ENCODE results near the gene DUSP22. TPM values are rescaled to one million over a fixed set of nuclear protein-coding genes. Genes with fewer than 3 reads are reported as not detected.

Gene DUSP22
- total RNA-seq, 1 experiment from 2014 or later: 19.2 TPM

GRCh38 chr6:284486-284885 is 7.8 kb upstream of the DUSP22 start:
- Histone ChIP-seq H3K4me3 (replicated peaks in 1 of 2; ENCODE audit: low read depth in 1 of 2, low read length in 2 of 2) (no peak overlapping the region), H2AFZ (ENCODE audit: low read depth, low read length, poor library complexity, severe bottlenecking) (no peak overlapping the region), H3K9me2 (ENCODE audit: insufficient read depth) (no peaks in the 10 kb centered on the region), H3K4me1 (ENCODE audit: control insufficient read depth in 1 of 2, insufficient read depth in 2 of 2, low read length in 2 of 2) (no peaks in the 10 kb centered on the region), H4K20me1 (ENCODE audit: insufficient read depth) (no peaks in the 10 kb centered on the region), H3K9ac (ENCODE audit: low read length) (no peak overlapping the region), H3K36me3 (ENCODE audit: control insufficient read depth in 1 of 2, insufficient read depth in 2 of 2, low read length in 2 of 2) (no peaks in the 10 kb centered on the region), H3K27ac (ENCODE audit: low read depth, low read length) (no peak overlapping the region), H3K79me2 (ENCODE audit: insufficient read depth, low read length) (no peaks in the 10 kb centered on the region), H3K9me3 (ENCODE audit: control insufficient read depth in 1 of 2, insufficient read depth in 1 of 2, low read depth in 1 of 2, low read length in 2 of 2) (0 out of 4 replicates have a peak, but pooled peaks cover 0 to 4% of the 10 kb centered on the region in 2 experiments), H3K4me2 (ENCODE audit: low read length) (no peak overlapping the region), H3K27me3 (ENCODE audit: insufficient read depth, low read length) (peaks cover 26% of the 10 kb centered on the region; the same call in 1 of the 2 replicates)
- ChIA-PET CTCF (no interaction called here), POLR2A (no interaction called here), RAD21 (ENCODE audit: low non-redundant PET in 1 of 2, low total read pairs in 2 of 2, uncharacterized antibody in 2 of 2, unreplicated experiment in 2 of 2) (no interaction called here)
- ATAC-seq (no peak), DNase-seq (ENCODE audit: low read depth, low spot score) (no peak)
- intact Hi-C loops (cut with micrococcal nuclease): no loop called here
- TF ChIP-seq SRF (IDR thresholded peaks at IDR 0.05; ENCODE audit: low read depth) (no peak), ZFX (IDR thresholded peaks at IDR 0.05) (no peak), TCF7L2 (IDR thresholded peaks at IDR 0.05; ENCODE audit: borderline replicate concordance, extremely low read depth, insufficient read depth, insufficient read length) (no peak), CTCF (IDR thresholded peaks at IDR 0.05 in 2 of 3, conservative IDR thresholded peaks at IDR 0.05 in 1 of 3; ENCODE audit: borderline replicate concordance in 1 of 3, insufficient read depth in 1 of 3, low read depth in 2 of 3, low read length in 2 of 3) (no peak), ZNF274 (IDR thresholded peaks at IDR 0.05; ENCODE audit: low read depth, low read length) (no peak), POLR2AphosphoS5 (IDR thresholded peaks at IDR 0.05; ENCODE audit: low read depth, low read length) (no peak), EGR1 (IDR thresholded peaks at IDR 0.05; ENCODE audit: low read depth) (no peak), ATF3 (IDR thresholded peaks at IDR 0.05) (no peak), CBX3 (IDR thresholded peaks at IDR 0.05; ENCODE audit: low read depth) (no peak), SIN3A (IDR thresholded peaks at IDR 0.05; ENCODE audit: low read depth) (no peak), CEBPB (IDR thresholded peaks at IDR 0.05; ENCODE audit: low read depth) (no peak), REST (IDR thresholded peaks at IDR 0.05; ENCODE audit: low read depth) (no peak), YY1 (IDR thresholded peaks at IDR 0.05; ENCODE audit: extremely low read depth, insufficient replicate concordance, low read depth, low read length) (no peak), SP1 (IDR thresholded peaks at IDR 0.05; ENCODE audit: low read depth) (no peak), ZBTB33 (IDR thresholded peaks at IDR 0.05; ENCODE audit: extremely low read depth, insufficient replicate concordance, low read length) (no peak), MAX (IDR thresholded peaks at IDR 0.05) (no peak), FOSL1 (IDR thresholded peaks at IDR 0.05; ENCODE audit: low read depth) (no peak), POLR2A (IDR thresholded peaks at IDR 0.05; ENCODE audit: borderline replicate concordance, extremely low read depth, insufficient read depth, insufficient read length) (no peak), EZH2 (IDR thresholded peaks at IDR 0.05) (no peak)
- BruUV-seq (replicated peaks): no TSS peak
